ENCODE measurements around the gene HRH4.

HRH4 gene

DNA sequence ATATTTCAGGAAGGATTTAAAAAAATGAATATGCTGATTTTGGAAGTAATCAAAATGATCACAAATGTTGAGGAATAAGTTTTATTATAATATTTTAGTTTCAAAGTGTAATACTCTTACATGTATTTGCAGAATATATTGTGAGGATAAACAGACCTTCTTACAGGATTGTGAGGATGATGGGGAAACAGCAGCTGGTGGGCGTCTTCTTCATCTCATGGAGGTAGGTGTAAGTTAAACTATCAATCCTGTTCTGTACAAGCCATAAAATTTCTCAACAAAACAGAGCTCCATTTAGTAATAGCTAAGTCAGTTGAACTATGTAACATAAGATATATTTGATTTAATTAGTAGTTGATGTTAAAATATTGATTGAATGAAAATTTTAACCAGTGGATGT lies 12.5 kb upstream of the HRH4 start:
- Histone ChIP-seq H3K79me2 (ENCODE audit: low read length) (no peaks in the 10 kb centered on the region), H3K27ac (ENCODE audit: low read length) (no peak overlapping the region), H3K4me2 (ENCODE audit: low read length) (no peak overlapping the region), H2AFZ (ENCODE audit: low read depth, low read length) (no peak overlapping the region), H3K4me1 (ENCODE audit: low read length) (peaks cover 45% of the 10 kb centered on the region), H3K36me3 (replicated peaks; ENCODE audit: low read depth, low read length) (peaks cover 46% of the 10 kb centered on the region), H3K27me3 (ENCODE audit: low read depth, low read length) (no peaks in the 10 kb centered on the region), H4K20me1 (ENCODE audit: insufficient read depth, low read length) (peaks cover 3% of the 10 kb centered on the region; the same call in 1 of the 2 replicates), H3K9me3 (ENCODE audit: insufficient read depth, low read length) (no peaks in the 10 kb centered on the region), H3K4me3 (ENCODE audit: low read length) (no peak overlapping the region), H3K9ac (ENCODE audit: low read length) (no peak overlapping the region)
- no peak for TF ChIP-seq EZH2phosphoT487 (IDR thresholded peaks at IDR 0.05; ENCODE audit: low read depth)
- TF ChIP-seq, protein P1, sequence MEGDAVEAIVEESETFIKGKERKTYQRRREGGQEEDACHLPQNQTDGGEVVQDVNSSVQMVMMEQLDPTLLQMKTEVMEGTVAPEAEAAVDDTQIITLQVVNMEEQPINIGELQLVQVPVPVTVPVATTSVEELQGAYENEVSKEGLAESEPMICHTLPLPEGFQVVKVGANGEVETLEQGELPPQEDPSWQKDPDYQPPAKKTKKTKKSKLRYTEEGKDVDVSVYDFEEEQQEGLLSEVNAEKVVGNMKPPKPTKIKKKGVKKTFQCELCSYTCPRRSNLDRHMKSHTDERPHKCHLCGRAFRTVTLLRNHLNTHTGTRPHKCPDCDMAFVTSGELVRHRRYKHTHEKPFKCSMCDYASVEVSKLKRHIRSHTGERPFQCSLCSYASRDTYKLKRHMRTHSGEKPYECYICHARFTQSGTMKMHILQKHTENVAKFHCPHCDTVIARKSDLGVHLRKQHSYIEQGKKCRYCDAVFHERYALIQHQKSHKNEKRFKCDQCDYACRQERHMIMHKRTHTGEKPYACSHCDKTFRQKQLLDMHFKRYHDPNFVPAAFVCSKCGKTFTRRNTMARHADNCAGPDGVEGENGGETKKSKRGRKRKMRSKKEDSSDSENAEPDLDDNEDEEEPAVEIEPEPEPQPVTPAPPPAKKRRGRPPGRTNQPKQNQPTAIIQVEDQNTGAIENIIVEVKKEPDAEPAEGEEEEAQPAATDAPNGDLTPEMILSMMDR (IDR thresholded peaks at IDR 0.05; ENCODE audit: low read depth, low read length), result no peak

DNA sequence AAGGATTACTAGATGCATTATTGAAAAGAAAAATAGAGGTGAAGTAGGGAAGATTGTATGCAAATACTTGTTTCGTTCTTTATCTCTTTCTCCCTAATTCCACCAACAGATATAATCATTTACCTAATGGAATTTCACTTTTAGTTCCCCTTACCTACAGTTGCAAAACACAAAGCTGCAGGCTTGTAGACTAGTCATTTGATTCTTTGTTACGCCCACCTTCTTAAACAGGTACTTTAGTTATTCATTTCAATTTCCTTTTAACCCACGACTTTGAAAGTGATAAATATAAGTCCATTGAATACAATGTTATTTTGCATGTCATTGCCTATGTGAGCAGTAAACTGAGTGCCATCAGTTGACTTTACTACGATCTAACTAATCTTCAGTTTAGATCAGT lies 3.9 kb upstream of the HRH4 start:
- no peak overlapping the region for H3K4me3 ChIP-seq (ENCODE audit: low read length)
- H4K20me1 ChIP-seq (ENCODE audit: insufficient read depth, low read length), result no peaks in the 10 kb centered on the region
- no peak overlapping the region for H3K27ac ChIP-seq (ENCODE audit: low read length)
- no peaks in the 10 kb centered on the region for H3K36me3 ChIP-seq (replicated peaks; ENCODE audit: low read depth, low read length)
- TF ChIP-seq EZH2phosphoT487 (IDR thresholded peaks at IDR 0.05; ENCODE audit: low read depth), result no peak
- TF ChIP-seq, protein P1 (IDR thresholded peaks at IDR 0.05; ENCODE audit: low read depth, low read length), result no peak
- H3K4me1 ChIP-seq (ENCODE audit: low read length), result peaks cover 6% of the 10 kb centered on the region
- H3K9me3 ChIP-seq (ENCODE audit: insufficient read depth, low read length), result no peaks in the 10 kb centered on the region
- H2AFZ ChIP-seq (ENCODE audit: low read depth, low read length), result no peak overlapping the region
- no peak overlapping the region for H3K9ac ChIP-seq (ENCODE audit: low read length)
- no peak overlapping the region for H3K4me2 ChIP-seq (ENCODE audit: low read length)
- H3K27me3 ChIP-seq (ENCODE audit: low read depth, low read length), result no peaks in the 10 kb centered on the region
- no peaks in the 10 kb centered on the region for H3K79me2 ChIP-seq (ENCODE audit: low read length)

DNA sequence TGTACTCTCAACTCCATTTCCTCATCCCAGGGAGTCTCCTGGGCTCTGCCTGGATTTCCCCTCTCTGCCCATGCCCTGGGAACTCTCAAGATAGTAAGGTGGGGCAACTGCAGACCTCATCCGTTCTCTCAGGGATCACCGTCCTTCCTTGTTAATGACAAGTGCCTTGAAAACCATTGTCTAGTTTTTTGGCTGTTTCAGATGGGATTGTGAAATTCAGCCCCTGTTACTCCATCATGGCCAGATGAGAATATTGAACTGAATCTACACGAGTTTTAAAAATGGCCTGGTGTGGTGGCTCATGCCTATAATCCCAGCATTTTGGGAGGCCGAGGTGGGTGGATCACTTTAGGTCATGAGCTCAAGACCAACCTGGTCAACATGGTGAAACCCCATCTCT lies 665 bp upstream of the HRH4 start:
- Histone ChIP-seq H3K4me2 (ENCODE audit: low read length) (no peak overlapping the region), H3K27me3 (ENCODE audit: low read depth, low read length) (no peaks in the 10 kb centered on the region), H3K36me3 (replicated peaks; ENCODE audit: low read depth, low read length) (no peaks in the 10 kb centered on the region), H3K9me3 (ENCODE audit: insufficient read depth, low read length) (no peaks in the 10 kb centered on the region), H3K9ac (ENCODE audit: low read length) (no peak overlapping the region), H3K79me2 (ENCODE audit: low read length) (no peaks in the 10 kb centered on the region), H3K4me3 (ENCODE audit: low read length) (no peak overlapping the region), H2AFZ (ENCODE audit: low read depth, low read length) (no peak overlapping the region), H3K27ac (ENCODE audit: low read length) (no peak overlapping the region), H4K20me1 (ENCODE audit: insufficient read depth, low read length) (no peaks in the 10 kb centered on the region), H3K4me1 (ENCODE audit: low read length) (peaks cover 6% of the 10 kb centered on the region)
- TF ChIP-seq, protein P1 (IDR thresholded peaks at IDR 0.05; ENCODE audit: low read depth, low read length), result no peak
- TF ChIP-seq EZH2phosphoT487 (IDR thresholded peaks at IDR 0.05; ENCODE audit: low read depth), result no peak

DNA sequence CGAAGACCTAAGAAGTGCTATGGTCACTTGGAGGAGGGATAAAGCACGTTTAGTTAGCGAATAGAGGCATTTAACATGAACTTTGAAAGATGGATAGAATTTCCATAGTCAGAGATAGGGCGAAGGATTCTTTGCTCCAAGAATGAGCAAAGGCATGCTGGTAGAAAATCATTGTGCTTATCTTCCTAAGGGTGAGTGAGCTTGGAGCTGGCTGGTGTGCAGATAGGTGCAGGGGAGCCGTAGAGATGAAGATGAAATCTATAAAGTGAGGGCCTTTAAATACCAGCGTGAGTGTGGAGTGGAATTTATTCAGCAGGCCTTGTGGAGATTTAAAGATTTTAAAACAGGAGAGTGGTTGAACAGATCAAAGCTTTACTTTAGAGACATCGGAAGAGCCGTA lies 1.6 kb downstream of the HRH4 start:
- Histone ChIP-seq H3K4me1 (ENCODE audit: low read length) (peaks cover 3% of the 10 kb centered on the region), H2AFZ (ENCODE audit: low read depth, low read length) (no peak overlapping the region), H3K9ac (ENCODE audit: low read length) (no peak overlapping the region), H3K4me2 (ENCODE audit: low read length) (no peak overlapping the region), H3K79me2 (ENCODE audit: low read length) (no peaks in the 10 kb centered on the region), H3K27me3 (ENCODE audit: low read depth, low read length) (no peaks in the 10 kb centered on the region), H3K36me3 (replicated peaks; ENCODE audit: low read depth, low read length) (no peaks in the 10 kb centered on the region), H3K9me3 (ENCODE audit: insufficient read depth, low read length) (no peaks in the 10 kb centered on the region), H3K27ac (ENCODE audit: low read length) (no peak overlapping the region), H3K4me3 (ENCODE audit: low read length) (no peak overlapping the region), H4K20me1 (ENCODE audit: insufficient read depth, low read length) (no peaks in the 10 kb centered on the region)
- TF ChIP-seq, protein P1 (IDR thresholded peaks at IDR 0.05; ENCODE audit: low read depth, low read length), result no peak
- no peak for TF ChIP-seq EZH2phosphoT487 (IDR thresholded peaks at IDR 0.05; ENCODE audit: low read depth)

Measured in OCI-LY3 (cell line).